ENCODE measurements around the gene MLLT3.

The MLLT3 gene

DNA sequence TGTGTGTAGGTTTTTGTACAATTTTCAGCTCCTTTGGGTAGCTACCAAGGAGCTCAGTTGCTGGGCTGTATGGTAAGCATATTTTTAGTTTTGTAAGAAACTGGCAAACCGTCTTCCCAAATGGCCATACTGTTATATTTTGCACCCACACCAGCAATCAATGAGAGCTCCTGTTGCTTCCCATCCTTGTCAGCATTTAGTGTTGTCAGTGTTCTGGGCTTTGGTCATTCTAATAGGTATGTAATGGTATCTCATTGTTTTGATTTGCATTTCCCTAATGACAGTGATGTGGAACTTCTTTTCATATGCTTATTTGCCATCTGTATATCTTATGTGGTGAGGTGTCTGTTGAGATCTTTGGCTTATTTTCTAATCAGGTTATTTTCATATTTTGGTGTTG, 320.1 kb downstream of the MLLT3 start:
- DNase-seq (ENCODE audit: low read depth): no peak

- DNase-seq (ENCODE audit: low read depth): no peak
Observed at GRCh38 chr9:20300430-20301115, 321.7 kb downstream of the MLLT3 start.

- no peak for DNase-seq (ENCODE audit: low read depth)
Observed at GRCh38 chr9:20297646-20298084, 324.6 kb downstream of the MLLT3 start.

- DNase-seq (ENCODE audit: low read depth): no peak
Observed at GRCh38 chr9:20295555-20295954, 326.7 kb downstream of the MLLT3 start.

GRCh38 chr9:20294046-20294750, 328.1 kb downstream of the MLLT3 start:
- no peak for DNase-seq (ENCODE audit: low read depth)

- no peak for DNase-seq (ENCODE audit: low read depth)
Observed at GRCh38 chr9:20292002-20292401, 330.3 kb downstream of the MLLT3 start.

Measured in activated T-helper 1 cell treated with Interleukin-2 at 50 U/mL for 16 hours (primary cell).